ENCODE results near the gene RCN2. TPM values are rescaled to one million over a fixed set of nuclear protein-coding genes. Genes with fewer than 3 reads are reported as not detected.
A peak's percentile ranks its signal among the peaks of the same experiment; 100 is the strongest.

The RCN2 gene
- total and polyA plus RNA-seq, 8 donors = 42.3 to 215 (median 184) TPM

GRCh38 chr15:76905013-76905839 is 26.3 kb upstream of the RCN2 start, which contains the start of gene SCAPER:
Gene SCAPER, minus strand, starts transcription at chr15:76905340. Its CDS starts 21,523 bp downstream, at chr15:76883817.
- intact Hi-C loops (cut with DNase I) = no loop called here
- peak within 1 kb of the TSS; percentile 89 for H3K4me3 ChIP-seq
- ATAC-seq (peak; percentile 96), DNase-seq (peak; percentile 88 to 100 (median 96))
- no peaks in the 10 kb centered on the region for H3K9me3 ChIP-seq
- no peaks in the 10 kb centered on the region for H3K36me3 ChIP-seq
- peak within 1 kb of the TSS; percentile 73 to 87 for H3K27ac ChIP-seq
- TF ChIP-seq, protein P1, sequence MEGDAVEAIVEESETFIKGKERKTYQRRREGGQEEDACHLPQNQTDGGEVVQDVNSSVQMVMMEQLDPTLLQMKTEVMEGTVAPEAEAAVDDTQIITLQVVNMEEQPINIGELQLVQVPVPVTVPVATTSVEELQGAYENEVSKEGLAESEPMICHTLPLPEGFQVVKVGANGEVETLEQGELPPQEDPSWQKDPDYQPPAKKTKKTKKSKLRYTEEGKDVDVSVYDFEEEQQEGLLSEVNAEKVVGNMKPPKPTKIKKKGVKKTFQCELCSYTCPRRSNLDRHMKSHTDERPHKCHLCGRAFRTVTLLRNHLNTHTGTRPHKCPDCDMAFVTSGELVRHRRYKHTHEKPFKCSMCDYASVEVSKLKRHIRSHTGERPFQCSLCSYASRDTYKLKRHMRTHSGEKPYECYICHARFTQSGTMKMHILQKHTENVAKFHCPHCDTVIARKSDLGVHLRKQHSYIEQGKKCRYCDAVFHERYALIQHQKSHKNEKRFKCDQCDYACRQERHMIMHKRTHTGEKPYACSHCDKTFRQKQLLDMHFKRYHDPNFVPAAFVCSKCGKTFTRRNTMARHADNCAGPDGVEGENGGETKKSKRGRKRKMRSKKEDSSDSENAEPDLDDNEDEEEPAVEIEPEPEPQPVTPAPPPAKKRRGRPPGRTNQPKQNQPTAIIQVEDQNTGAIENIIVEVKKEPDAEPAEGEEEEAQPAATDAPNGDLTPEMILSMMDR (IDR thresholded peaks at IDR 0.05) = peak in 1 of 2 donors; percentile 33
- H3K4me1 ChIP-seq = peaks cover 15 to 32% of the 10 kb centered on the region in 2 donors
- H3K27me3 ChIP-seq = no peaks in the 10 kb centered on the region

GRCh38 chr15:76905855-76906254 is 25.7 kb upstream of the RCN2 start:
- DNase-seq (peak in 1 of 4 donors; percentile 39), ATAC-seq (no peak)
- Histone ChIP-seq H3K27ac (peak overlapping the region; percentile 73 to 87), H3K36me3 (no peaks in the 10 kb centered on the region), H3K27me3 (no peaks in the 10 kb centered on the region), H3K9me3 (no peaks in the 10 kb centered on the region), H3K4me3 (peak overlapping the region; percentile 89), H3K4me1 (peaks cover 15 to 32% of the 10 kb centered on the region in 2 donors)
- intact Hi-C loops (cut with DNase I) = no loop called here
- TF ChIP-seq, protein P1 (IDR thresholded peaks at IDR 0.05) = no peak

DNA sequence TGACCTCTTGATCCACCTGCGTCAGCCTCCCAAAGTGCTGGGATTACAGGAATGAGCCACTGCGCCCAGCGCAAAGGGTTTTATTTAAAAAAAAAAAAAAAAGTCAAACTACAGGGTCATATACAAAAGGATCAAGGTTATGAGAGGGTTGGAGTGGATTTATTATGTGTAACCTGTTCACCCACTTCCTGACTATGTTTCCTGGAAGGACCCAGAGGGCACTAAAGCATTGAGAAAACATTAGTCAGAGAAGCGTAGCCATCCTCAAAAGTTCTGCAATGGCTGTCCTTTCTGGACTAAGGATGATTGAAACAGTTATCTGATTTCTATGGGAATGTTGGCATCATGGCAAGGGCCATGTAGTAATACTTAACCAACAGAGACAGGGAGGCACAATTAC is 19.1 kb upstream of the RCN2 start:
- Histone ChIP-seq H3K27ac (no peak overlapping the region), H3K4me1 (no peaks in the 10 kb centered on the region), H3K27me3 (no peaks in the 10 kb centered on the region), H3K36me3 (no peaks in the 10 kb centered on the region), H3K4me3 (no peak overlapping the region), H3K9me3 (no peaks in the 10 kb centered on the region)
- TF ChIP-seq, protein P1 (IDR thresholded peaks at IDR 0.05) = no peak
- intact Hi-C loops (cut with DNase I) = no loop called here
- peak; percentile 86 for ATAC-seq
- peak in 1 of 4 donors; percentile 29 for DNase-seq

- Histone ChIP-seq H3K27ac (no peak overlapping the region), H3K36me3 (no peaks in the 10 kb centered on the region), H3K4me1 (no peaks in the 10 kb centered on the region), H3K4me3 (no peak overlapping the region), H3K9me3 (no peaks in the 10 kb centered on the region), H3K27me3 (no peaks in the 10 kb centered on the region)
- TF ChIP-seq, protein P1 (IDR thresholded peaks at IDR 0.05) = no peak
- intact Hi-C loops (cut with DNase I) = no loop called here
- DNase-seq = no peak
- no peak for ATAC-seq
Observed at GRCh38 chr15:76913737-76914136, 17.8 kb upstream of the RCN2 start.

- intact Hi-C loops (cut with DNase I) = no loop called here
- Histone ChIP-seq H3K27me3 (no peaks in the 10 kb centered on the region), H3K4me1 (no peaks in the 10 kb centered on the region), H3K36me3 (no peaks in the 10 kb centered on the region), H3K27ac (no peak overlapping the region), H3K4me3 (no peak overlapping the region), H3K9me3 (no peaks in the 10 kb centered on the region)
- TF ChIP-seq, protein P1 (IDR thresholded peaks at IDR 0.05) = no peak
- ATAC-seq (no peak), DNase-seq (no peak)
Observed at GRCh38 chr15:76916369-76916768, 15.2 kb upstream of the RCN2 start.

Measured in left lung (tissue), 10 donors.